ENCODE results near the gene C1D. TPM values are rescaled to one million over a fixed set of nuclear protein-coding genes. Genes with fewer than 3 reads are reported as not detected.

Gene C1D
- total and polyA plus RNA-seq, 2 donors (not counting 1 experiment from before 2014, with no cell fraction given) = 8.4 to 24.8 TPM

DNA sequence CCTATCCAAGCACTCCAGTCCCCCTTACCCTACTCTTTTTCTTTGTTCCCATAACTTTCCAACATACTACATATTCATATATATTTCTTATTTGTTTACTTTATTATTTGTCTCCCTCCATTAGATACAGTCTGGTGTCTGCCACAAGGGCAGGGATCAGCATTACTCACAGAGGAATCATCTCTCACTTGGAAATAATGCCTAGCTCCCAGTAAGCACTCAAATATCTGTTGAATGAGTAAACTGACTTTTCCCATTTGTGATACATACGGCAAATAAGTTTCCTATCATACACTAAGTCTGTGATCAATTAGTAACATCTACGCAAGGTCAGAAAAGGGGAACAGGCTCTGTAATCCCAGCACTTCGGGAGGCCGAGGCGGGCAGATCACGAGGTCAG, 18.7 kb downstream of the C1D start:
- Histone ChIP-seq H3K27ac (ENCODE audit: low read length in 2 of 2) (no peak overlapping the region), H4K20me1 (ENCODE audit: control insufficient read depth, insufficient read depth, low read length, poor library complexity, severe bottlenecking) (peaks cover 9% of the 10 kb centered on the region), H3K4me3 (ENCODE audit: control extremely low read depth in 1 of 5, extremely low read depth in 1 of 5, insufficient read depth in 1 of 5, low read depth in 2 of 5, low read length in 4 of 5) (no peak overlapping the region), H3K9me3 (ENCODE audit: control extremely low read depth in 1 of 3, control insufficient read depth in 2 of 3, insufficient read depth in 1 of 3, low read length in 2 of 3) (no peaks in the 10 kb centered on the region), H3K36me3 (replicated peaks in 1 of 2; ENCODE audit: control extremely low read depth in 1 of 2, control insufficient read depth in 1 of 2, extremely low read depth in 1 of 2, insufficient read depth in 2 of 2, low read length in 1 of 2) (peaks cover 7 to 23% of the 10 kb centered on the region in 2 experiments), H3K4me1 (ENCODE audit: control insufficient read depth in 2 of 2, insufficient read depth in 2 of 2, low read length in 2 of 2) (no peaks in the 10 kb centered on the region), H3K9ac (ENCODE audit: low read length) (no peak overlapping the region), H2AFZ (ENCODE audit: insufficient read depth, low read depth, low read length, poor library complexity, severe bottlenecking) (no peak overlapping the region), H3K27me3 (replicated peaks in 1 of 4; ENCODE audit: control extremely low read depth in 1 of 4, control insufficient read depth in 3 of 4, insufficient read depth in 4 of 4, low read length in 3 of 4) (no peaks in the 10 kb centered on the region), H3K4me2 (replicated peaks; ENCODE audit: low read depth, low read length, poor library complexity, severe bottlenecking) (no peak overlapping the region), H3K79me2 (ENCODE audit: control insufficient read depth, insufficient read depth, low read length) (no peaks in the 10 kb centered on the region)
- ATAC-seq (ENCODE audit: low read depth) = no peak
- CTCF ChIA-PET = no interaction called here
- Mint-ChIP-seq H3K27me3 (no peaks in the 10 kb centered on the region), H3K27ac (no peak overlapping the region), H3K9me3 (ENCODE audit: insufficient read depth) (no peaks in the 10 kb centered on the region), H3K4me3 (no peak overlapping the region), H3K4me1 (peaks cover 2% of the 10 kb centered on the region)
- POLR2A ChIA-PET = no interaction called here
- intact Hi-C loops (cut with micrococcal nuclease) = no loop called here
- no peak for DNase-seq
- WGBS (ENCODE audit: insufficient coverage) = no CpG with 5 or more reads among the region's 6 CpGs
- TF ChIP-seq EZH2 (IDR thresholded peaks at IDR 0.05; ENCODE audit: borderline replicate concordance, insufficient read depth, low read depth, low read length, poor library complexity, severe bottlenecking) = no peak
- TF ChIP-seq, protein P1, sequence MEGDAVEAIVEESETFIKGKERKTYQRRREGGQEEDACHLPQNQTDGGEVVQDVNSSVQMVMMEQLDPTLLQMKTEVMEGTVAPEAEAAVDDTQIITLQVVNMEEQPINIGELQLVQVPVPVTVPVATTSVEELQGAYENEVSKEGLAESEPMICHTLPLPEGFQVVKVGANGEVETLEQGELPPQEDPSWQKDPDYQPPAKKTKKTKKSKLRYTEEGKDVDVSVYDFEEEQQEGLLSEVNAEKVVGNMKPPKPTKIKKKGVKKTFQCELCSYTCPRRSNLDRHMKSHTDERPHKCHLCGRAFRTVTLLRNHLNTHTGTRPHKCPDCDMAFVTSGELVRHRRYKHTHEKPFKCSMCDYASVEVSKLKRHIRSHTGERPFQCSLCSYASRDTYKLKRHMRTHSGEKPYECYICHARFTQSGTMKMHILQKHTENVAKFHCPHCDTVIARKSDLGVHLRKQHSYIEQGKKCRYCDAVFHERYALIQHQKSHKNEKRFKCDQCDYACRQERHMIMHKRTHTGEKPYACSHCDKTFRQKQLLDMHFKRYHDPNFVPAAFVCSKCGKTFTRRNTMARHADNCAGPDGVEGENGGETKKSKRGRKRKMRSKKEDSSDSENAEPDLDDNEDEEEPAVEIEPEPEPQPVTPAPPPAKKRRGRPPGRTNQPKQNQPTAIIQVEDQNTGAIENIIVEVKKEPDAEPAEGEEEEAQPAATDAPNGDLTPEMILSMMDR (IDR thresholded peaks at IDR 0.05) = no peak

DNA sequence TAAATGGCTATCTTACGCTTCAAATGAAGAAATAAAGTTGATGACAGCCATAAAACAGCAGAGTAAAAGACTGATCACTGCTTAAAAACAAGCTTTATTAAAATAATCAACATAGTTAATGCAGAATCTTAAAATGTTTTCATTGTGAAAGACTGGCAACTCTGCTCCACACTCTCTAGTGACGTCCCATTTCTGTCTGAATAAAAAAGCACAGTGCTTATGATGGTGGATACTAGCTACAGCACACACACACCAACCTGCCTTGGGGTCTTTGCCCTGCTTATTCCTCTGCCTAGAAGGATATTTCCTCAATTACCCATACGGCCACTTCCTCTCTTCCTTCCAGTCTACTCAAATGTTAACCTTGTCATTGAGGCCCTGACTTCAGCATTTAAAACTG, 19.1 kb downstream of the C1D start:
- POLR2A ChIA-PET = no interaction called here
- TF ChIP-seq, protein P1 (IDR thresholded peaks at IDR 0.05) = no peak
- TF ChIP-seq EZH2 (IDR thresholded peaks at IDR 0.05; ENCODE audit: borderline replicate concordance, insufficient read depth, low read depth, low read length, poor library complexity, severe bottlenecking) = no peak
- ATAC-seq (ENCODE audit: low read depth) (no peak), DNase-seq (no peak)
- Mint-ChIP-seq H3K27me3 (no peaks in the 10 kb centered on the region), H3K27ac (no peak overlapping the region), H3K9me3 (ENCODE audit: insufficient read depth) (no peaks in the 10 kb centered on the region), H3K4me3 (no peak overlapping the region), H3K4me1 (peaks cover 2% of the 10 kb centered on the region)
- Histone ChIP-seq H3K4me3 (ENCODE audit: control extremely low read depth in 1 of 5, extremely low read depth in 1 of 5, insufficient read depth in 1 of 5, low read depth in 2 of 5, low read length in 4 of 5) (no peak overlapping the region), H3K9me3 (ENCODE audit: control extremely low read depth in 1 of 3, control insufficient read depth in 2 of 3, insufficient read depth in 1 of 3, low read length in 2 of 3) (no peaks in the 10 kb centered on the region), H3K27ac (ENCODE audit: low read length in 2 of 2) (no peak overlapping the region), H2AFZ (ENCODE audit: insufficient read depth, low read depth, low read length, poor library complexity, severe bottlenecking) (no peak overlapping the region), H3K36me3 (replicated peaks in 1 of 2; ENCODE audit: control extremely low read depth in 1 of 2, control insufficient read depth in 1 of 2, extremely low read depth in 1 of 2, insufficient read depth in 2 of 2, low read length in 1 of 2) (peaks cover 7 to 23% of the 10 kb centered on the region in 2 experiments), H4K20me1 (ENCODE audit: control insufficient read depth, insufficient read depth, low read length, poor library complexity, severe bottlenecking) (peaks cover 9% of the 10 kb centered on the region), H3K4me2 (replicated peaks; ENCODE audit: low read depth, low read length, poor library complexity, severe bottlenecking) (no peak overlapping the region), H3K4me1 (ENCODE audit: control insufficient read depth in 2 of 2, insufficient read depth in 2 of 2, low read length in 2 of 2) (no peaks in the 10 kb centered on the region), H3K9ac (ENCODE audit: low read length) (no peak overlapping the region), H3K27me3 (replicated peaks in 1 of 4; ENCODE audit: control extremely low read depth in 1 of 4, control insufficient read depth in 3 of 4, insufficient read depth in 4 of 4, low read length in 3 of 4) (no peaks in the 10 kb centered on the region), H3K79me2 (ENCODE audit: control insufficient read depth, insufficient read depth, low read length) (no peaks in the 10 kb centered on the region)
- CTCF ChIA-PET = interaction anchor here (1.1 kb wide), 1 partner anchor 11 kb away, joined by 3 read pairs; no protein-coding TSS in a partner anchor
- intact Hi-C loops (cut with micrococcal nuclease) = no loop called here
- 90% methylated on average over 1 of the region's 3 CpGs for WGBS (ENCODE audit: insufficient coverage)
